Measurements from ENCODE around the gene EXOC2.
"Not testable (repeated sequence)": the region's sequence is repeated elsewhere in the genome, so short reads cannot be mapped to it uniquely, and the experiment has no call there.

The EXOC2 gene

DNA sequence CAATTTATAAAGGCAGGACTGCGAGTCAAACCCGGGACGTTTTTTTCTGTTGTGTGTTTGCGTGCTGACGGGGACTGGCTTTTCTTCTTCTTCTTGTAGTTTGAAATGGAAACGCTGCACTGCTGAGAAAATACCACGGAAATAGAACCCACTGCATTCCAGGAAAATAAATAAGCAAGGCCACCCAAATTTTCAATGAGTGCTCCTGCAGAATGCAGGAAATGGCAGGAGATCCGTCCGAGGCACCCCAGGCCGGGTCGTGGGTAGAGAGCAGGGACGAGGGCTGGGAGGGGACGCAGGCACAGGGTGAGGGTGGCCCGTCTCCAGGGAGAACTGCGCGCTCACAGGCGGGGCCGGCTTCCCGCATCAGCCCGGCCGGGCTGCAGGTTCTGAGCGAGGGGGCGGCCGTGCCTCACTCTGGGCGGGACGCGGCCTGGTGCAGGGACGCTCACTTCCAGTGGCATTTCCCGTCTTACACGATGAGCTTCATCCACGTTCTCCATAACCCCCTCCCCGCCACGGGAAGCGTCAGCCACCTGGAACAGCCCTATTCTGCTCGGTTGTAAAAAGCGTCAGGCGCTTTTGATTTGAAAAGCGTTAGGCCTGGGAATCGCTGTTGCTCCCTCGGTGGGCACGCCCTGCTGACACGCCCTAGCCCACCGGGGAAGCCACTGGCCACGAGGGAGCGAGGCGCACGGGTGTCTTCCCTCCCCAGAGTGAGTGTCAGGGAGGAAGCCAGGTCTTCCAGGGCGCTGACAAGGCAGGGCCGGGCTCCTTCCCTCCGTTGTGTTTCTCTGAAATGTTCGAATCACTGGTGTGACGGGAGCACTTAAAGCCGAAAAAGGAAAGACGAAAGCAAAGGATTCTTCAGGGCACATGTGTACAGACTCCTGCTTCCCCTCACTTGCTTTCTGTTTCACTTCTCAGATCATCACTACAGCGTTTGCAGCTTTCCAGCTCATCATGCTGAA, 17.9 kb upstream of the EXOC2 start:
- DNase-seq (ENCODE audit: insufficient read length, low spot score), result peak; percentile 59
- peak; percentile 86 for FAIRE-seq

DNA sequence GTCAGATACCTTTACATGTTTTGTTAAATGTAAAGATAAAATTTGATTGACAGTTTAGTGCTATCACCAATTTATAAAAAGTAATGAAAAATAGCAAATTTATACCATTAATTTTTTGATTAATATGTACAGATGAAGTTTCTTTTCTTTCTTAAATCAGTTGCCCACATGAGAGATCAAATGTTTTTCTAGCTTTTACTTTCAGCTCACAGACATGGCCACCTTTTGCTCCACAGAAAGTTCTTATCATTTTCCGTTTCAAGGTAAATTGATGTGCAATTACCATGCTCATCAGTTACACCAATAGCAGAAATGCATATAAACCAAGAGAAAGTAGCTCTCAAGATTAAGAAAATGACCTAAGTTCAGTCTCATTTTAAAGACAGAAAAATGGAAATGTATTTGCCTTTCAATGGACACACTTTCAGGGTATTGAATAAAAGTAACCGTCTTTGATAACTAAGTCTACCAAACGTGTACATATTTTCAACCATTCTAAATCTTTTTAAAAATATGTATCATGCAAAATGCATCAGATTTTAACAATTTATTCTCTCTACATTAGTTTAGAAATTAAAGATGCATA, 16.6 kb upstream of the EXOC2 start:
- DNase-seq (ENCODE audit: insufficient read length, low spot score), result no peak
- FAIRE-seq, result no peak

DNA sequence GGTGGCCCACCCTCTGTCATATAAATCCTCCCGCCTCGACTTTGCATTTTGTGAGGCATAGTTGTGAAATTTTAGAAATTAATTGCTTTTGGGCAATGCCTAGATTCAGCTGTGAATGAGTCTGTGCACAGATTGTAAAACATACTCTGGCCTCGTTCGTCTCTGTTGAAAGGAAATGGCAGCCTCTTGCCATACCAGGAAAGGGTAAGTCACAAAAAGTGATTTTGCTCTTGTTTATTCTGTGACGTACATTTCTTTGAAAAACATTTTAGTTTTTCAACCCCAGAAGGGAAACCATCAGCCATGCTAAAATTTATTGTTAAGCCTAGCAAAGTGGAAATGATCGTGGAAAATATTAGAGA, 15.3 kb upstream of the EXOC2 start:
- FAIRE-seq (no peak), DNase-seq (ENCODE audit: insufficient read length, low spot score) (no peak)

DNA sequence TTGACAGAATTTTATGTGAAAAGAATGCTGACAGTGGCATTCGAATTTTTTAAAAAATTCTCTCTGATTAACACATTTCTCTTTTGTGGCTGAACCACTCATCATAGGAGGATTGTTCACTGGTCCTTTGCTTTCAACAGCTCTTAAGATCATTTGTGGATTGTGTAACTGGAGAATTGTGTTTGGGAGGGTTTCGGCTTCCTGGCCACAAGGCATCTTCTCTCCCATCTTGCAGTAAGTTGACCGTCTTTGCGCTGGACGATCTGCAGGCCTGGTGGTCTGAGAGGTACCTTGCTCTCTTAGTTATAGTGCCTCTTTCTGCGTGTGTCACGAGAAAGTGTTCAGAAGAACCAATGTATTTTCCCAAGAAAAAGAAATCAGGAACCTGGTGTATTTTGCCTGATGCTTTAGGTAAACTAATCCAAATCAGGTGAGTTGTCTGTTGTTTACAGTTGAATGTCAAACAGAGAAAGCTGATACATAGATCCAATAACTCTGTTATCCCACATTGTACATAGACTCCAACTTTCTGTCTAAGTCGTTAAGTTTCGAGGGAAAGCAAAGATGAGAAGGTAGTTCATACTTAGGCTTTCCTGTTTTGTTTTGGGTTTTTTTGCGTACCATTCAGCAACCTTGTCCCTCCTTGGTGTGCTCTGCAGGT, 14.8 kb upstream of the EXOC2 start:
- FAIRE-seq (no peak), DNase-seq (ENCODE audit: insufficient read length, low spot score) (no peak)

DNA sequence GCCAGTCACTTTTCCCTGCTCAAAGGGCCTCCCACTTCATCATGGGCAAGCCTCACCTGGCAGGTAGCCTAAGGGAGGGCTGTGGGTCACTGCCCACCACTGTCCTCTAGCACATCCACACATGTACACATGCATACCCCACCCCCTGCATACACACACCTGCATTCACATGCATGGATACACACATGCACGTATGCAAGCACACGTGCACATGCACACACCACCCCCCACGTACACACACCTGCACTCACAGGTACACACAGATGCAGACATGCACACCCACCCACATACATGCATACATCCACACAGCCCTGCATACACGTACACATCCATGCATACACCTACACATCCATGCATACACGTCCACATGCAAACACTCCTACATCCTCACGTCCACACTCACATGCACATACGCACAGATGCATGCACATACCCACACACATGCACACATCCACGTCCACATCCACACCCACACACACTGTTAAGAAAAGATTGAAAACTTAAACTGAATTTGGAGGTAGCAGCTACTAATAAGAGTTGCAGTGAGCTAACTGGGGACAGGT, 14.0 kb upstream of the EXOC2 start:
- DNase-seq (ENCODE audit: insufficient read length, low spot score), result no peak

DNA sequence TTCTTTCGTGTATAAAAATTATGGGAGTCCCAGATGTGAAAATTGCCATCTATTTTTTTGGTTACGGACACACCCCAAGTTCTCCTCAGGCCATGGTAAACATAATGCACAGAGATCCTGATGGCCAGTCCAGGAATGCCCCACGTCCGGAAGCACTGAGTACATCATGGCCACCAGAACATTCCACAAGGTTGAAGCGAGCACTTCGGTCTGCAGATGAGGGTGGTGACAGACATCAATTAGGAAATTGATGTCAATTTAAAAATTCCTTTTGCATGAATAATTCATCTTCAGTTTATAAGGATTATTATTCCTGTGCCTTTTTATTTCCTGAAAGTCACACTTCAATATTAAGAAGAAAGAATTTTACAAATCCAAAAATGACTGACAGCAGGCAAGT, 13.2 kb upstream of the EXOC2 start:
- FAIRE-seq (no peak), DNase-seq (ENCODE audit: insufficient read length, low spot score) (peak; percentile 38)

More for the DNA sequence above, 14.0 kb upstream of the EXOC2 start:
- peak; percentile 89 for FAIRE-seq

DNA sequence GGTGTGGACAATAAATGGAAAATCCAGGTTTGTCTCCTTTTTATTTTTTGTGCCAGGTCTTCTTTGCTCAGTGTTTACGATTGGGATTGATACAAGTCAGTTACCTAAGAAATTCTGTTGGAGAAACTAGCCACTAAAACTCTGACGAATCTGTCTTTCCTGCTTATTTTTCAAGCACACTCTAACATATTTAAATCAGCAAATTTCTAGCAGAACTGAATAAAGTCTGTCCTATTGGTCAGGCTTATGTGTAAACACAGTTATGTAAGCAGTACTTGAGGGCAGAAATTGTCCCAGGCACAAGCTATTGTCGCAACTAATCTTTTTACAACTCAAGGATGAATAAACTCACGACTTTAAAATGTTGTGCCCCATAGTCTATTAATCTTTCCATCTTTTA, 12.1 kb upstream of the EXOC2 start:
- DNase-seq (ENCODE audit: insufficient read length, low spot score), result no peak
- no peak for FAIRE-seq

DNA sequence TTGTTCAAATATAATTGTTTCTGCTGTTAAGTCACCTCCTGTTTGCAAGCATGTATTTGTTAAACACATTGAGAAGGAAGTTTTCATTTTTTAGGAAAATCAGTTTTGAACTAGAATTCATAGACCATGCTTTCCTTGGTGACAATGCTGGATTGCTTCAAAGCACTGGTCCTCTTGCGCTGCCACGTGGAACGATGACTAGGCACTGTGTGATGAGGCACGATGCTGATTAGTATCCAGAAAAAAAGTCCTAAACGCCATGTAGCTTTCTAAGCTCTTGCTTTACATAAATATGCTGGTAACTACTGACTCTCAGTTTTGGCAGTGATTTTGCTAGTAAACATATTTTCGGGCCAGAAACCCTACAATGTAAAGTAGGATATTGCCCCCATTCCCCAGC, 11.1 kb upstream of the EXOC2 start:
- DNase-seq (ENCODE audit: insufficient read length, low spot score) (no peak), FAIRE-seq (no peak)

DNA sequence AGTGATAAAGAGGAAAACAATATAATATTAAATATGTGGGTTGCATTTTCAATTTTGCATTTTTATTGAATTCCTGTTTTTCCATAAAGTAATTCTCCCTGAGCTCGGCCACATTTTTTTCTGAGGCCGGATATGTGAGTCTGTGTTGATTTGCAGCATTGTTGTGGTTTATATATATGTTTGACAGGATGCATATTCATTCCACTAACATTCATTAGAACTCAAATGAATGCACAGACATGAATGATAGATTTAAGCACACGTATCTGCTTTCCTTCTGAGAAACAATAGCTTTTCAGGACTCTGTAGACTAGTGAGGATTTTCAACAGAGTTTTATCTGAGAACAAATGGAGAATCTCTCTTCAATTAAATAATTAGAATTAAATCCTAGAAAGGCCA, 10.6 kb upstream of the EXOC2 start:
- FAIRE-seq (no peak), DNase-seq (ENCODE audit: insufficient read length, low spot score) (no peak)

DNA sequence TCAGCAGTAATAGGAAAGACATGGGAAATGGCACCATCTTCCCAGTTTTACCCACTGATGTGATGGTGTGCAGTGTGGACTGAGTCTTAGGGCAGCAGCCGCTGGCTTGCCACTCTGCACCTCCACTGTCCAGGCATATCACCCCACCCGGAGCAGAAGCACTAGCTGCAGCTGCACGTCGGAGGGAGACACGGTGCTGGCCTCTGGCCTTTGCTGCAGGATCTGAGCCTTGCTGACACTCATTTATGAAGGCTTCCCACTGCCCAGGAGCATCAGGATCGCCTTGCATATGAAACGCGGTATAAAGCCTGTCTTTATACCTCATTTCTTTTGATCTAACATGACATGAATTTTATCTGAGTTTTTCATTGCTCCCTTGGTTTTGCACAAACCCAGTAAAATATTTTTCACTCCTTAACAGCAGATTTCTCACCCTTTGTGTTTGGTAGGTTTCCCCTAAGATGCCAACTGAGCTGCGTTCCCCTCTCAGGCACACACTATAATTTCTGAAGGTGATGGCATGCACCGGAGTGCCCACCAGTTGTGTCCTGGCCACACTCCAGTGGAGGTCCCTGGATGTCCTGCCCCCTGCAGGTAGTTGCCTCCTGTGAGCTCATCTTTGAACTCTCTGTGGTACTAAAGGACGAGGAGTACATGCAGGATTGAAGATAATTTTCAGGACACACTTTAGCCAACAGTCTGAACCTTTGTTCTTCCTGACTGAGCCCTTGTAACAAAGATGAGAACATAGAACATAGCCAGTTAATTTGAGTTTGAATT, 9.0 kb upstream of the EXOC2 start:
- FAIRE-seq (no peak), DNase-seq (ENCODE audit: insufficient read length, low spot score) (no peak)

DNA sequence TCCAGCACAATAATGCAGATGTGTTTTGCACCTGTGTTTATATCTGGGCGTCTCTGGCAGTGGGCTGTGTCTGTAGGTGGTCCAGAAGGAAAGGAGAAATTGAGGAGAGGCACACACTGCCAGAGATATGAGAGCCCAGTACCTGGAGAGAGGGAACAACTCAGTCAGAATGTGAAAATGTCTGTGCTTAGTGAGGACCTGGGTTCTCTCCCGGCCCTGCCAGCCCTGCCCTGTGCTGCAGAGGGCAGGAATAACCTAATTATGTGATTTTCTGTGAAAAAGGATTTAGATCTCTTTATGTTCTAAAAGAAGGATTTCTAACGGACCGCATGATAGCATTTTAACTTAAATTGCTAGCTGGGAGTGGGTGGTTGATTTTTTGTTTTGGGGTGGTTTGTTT, 8.3 kb upstream of the EXOC2 start:
- DNase-seq (ENCODE audit: insufficient read length, low spot score) (no peak), FAIRE-seq (no peak)

DNA sequence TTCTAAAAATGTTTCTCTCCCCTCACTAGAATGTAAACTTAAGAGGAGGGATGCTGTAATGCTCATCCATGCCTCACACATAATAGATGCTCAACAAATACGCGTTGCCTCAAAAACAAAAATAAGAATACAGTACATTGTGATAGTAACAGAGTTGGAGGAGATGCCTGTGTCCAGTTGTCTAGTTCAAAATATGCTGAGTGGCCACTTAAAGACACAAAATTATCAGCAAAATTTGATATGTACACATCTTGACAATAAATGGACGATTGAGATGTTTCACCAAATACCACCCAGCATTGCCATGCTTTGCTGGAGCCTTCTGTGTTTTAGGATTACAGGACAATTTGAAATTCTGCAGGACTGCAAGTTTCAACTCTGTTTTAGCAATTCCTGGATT, 7.6 kb upstream of the EXOC2 start:
- FAIRE-seq, result no peak
- DNase-seq (ENCODE audit: insufficient read length, low spot score), result no peak

DNA sequence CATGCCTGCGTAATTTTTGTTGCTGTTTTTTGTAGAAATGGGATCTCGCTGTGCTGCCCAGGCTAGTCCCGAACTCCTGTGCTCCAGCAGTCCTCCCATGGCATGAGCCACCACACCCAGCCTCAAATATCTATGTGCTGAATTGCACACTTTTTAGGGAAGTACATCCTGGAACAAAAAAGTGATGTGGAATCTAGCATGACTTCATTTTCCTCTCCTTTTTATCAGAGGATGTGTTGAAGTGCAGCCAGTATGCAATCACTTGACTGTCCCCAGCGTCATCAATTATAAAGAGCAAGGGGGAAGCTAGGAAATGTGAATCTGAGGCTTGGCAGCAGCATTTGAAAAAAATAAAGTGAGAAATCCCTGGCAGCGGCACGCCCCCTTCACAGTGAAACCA, 6.4 kb upstream of the EXOC2 start:
- DNase-seq (ENCODE audit: insufficient read length, low spot score) (no peak), FAIRE-seq (no peak)

DNA sequence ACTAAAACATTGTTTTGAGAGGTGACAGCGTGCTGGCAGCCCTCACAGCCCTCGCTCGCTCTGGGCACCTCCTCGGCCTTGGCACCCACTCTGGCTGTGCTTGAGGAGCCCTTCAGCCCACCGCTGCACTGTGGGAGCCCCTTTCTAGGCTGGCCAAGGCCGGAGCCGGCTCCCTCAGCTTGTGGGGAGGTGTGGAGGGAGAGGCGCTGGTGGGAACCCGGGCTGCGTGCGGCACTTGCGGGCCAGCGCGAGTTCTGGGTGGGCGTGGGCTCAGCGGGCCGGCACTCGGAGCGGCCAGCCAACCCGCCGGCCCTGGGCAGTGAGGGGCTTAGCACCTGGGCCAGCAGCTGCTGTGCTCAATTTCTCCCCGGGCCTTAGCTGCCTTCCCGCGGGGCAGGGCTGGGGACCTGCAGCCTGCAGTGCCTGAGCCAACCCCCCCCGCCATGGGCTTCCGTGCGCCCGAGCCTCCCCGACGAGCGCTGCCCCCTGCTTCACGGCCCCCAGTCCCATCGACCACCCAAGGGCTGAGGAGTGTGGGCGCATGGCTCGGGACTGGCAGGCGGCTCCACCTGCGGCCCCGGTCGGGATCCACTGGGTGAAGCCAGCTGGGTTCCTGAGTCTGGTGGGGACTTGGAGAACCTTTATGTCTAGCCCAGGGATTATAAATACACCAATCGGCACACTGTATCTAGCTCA, 1.6 kb upstream of the EXOC2 start:
- not testable (repeated sequence) for FAIRE-seq; DNase-seq (ENCODE audit: insufficient read length, low spot score)

DNA sequence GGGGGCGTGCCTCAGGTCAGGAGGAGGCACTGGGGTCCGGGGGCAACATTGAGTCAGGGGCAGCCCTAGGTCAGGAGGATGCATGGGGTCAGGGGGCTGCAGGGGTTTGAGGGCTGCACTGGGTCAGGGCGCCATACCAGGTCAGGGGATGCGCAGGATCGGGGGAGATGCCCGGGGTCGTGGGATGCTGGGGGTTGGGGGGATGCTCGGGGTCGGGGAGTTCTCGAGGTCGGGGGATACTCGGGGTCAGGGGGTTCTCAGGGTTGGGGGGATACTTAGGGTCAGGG, 727 bp upstream of the EXOC2 start:
- FAIRE-seq, result no peak
- DNase-seq (ENCODE audit: insufficient read length, low spot score), result no peak

DNA sequence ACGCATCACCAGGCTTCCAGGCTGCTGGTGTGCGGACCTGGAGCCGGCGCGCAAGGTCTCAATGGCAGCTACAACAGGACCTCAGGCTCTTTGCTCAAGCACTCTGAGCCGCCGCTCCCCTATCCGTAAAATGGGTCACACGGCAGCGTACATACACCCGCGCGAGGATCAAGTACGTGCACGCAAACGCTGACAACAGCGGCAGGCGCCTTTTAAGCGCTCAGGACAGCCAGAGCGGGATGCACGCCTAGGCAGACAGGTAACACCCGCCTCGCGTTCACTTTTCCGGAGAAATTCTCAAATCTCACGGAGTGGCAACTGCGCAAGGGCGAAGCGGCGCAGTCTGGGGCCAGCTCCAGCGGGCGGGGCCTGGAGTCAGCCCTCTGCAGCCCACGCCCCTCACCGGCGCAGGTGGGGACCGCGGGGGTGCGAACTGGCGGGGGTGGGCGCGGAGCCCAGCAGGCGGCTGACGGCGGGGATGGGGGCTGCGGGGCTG, 535 bp downstream of the EXOC2 start:
- DNase-seq (ENCODE audit: insufficient read length, low spot score) (peak; percentile 48), FAIRE-seq (peak; percentile 51)

DNA sequence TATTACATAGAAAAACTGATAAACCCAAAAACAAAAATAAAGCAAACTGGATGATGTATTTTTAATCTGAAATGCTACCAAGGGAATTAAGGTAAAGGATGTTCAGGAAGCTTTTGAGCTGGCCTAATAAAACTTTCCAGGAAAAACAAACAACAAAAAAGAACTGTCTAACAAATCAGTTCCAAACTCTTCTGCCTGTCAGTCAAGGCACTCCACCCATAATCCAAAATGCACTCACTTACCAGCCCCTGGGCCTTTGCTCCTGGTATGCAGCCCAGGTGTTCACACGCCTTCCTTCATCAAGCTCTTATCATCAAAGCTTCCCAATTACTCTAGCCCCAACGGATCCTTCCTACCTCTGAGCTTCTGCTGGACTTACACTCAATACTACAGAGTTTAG, 3.7 kb downstream of the EXOC2 start:
- no peak for FAIRE-seq
- no peak for DNase-seq (ENCODE audit: insufficient read length, low spot score)

DNA sequence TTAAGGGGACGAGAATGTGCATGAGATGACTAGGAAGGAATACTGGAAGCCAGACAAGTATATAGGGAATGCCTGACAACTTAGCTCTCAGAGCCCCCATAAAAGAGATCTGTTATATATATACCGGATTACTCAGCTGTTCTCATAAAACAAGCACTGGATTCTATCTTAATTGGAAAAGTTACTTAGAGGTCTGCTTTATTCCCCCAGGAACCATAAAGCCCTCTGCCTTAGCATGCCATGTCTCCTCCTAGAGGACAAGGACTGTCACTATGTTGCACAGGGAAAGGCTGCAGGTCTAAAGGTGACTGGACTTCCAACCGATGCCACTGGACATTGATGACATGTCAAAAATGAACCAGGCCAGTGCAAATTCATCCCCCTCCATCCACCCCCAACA, 6.4 kb downstream of the EXOC2 start:
- no peak for FAIRE-seq
- DNase-seq (ENCODE audit: insufficient read length, low spot score), result peak; percentile 33

DNA sequence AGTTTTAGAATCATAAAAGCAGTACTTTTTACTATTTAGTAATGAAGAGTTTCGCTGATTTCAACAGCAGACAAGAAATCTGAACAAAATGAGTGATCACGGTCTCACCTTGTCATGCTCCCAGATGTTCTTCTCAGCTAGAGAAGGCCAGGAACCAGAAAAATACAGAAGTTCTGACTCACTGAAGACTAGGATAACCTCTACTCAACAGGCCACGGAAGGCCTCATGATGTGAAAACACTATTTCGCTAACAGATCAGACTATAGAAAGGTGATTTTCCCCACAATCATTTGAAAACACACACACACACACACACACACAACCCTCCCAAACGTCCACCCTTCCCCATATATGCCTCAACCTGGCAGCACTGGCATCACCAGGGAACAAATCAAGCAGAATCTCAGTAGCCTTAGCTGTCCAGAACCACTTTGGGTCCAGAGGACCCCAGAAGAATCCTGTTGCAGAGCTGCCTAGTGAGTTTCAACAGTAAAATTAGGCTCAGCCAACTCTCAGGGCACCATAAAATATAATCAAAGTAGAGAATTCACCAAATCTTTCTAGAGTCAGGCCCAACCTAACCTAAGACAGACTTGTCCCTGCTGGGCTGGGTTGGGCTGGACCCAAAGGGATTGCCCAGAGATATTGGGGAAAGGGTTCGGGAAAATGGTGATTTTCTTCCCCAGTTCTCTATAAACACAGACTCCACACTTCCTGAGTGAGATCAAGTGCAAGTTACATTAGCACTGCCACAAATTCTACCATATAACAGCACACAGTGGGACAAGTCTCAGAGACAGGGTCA, 7.9 kb downstream of the EXOC2 start:
- FAIRE-seq (peak; percentile 36), DNase-seq (ENCODE audit: insufficient read length, low spot score) (peak; percentile 33)
